ENCODE measurements around the gene HCFC1R1. TPM values are rescaled to one million over a fixed set of nuclear protein-coding genes. Genes with fewer than 3 reads are reported as not detected.
A peak's percentile ranks its signal among the peaks of the same experiment; 100 is the strongest.

Gene HCFC1R1
- total and polyA plus RNA-seq, 2 of the 8 experiments (the other 6 are each of a cell fraction or from before 2014, with no cell fraction given), result 72.7 to 138 TPM

DNA sequence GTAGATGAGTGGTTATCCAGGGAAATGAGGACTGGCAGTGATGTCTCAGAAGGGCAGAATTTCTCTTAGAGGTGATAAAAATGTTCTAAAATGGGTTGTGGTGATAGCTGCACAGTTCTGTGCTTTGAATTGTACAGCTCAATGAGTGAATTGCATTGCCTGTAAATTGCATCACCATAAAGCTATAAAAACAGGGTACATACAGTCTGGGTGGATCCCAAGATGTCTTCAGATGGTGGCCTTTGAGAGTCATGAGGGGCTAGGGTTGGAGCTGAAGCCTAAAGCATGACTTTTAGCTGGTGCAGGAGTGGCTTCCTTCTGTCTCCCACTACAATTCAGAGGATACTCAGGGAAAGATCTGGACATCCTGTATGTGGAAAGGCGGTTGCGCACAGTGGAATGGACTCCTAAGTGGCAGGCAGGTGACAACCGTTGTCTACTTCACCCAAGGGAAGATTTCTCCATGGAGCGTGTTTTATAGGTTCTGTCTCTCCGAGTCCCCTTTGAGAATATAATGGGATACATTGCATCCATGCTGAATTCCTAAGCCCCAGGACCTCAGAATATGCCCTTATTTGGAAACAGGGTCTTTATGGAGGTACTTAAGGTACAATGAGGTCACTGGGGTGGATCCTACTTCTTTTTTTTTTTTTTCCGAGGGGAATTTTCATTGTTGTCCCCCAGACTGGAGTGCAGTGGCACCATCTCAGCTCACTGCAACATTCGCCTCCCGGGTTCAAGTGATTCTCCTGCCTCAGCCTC, 40.1 kb upstream of the HCFC1R1 start:
- H3K4me2 ChIP-seq (ENCODE audit: insufficient read depth in 1 of 2, low read depth in 2 of 2, low read length in 2 of 2), result no peak overlapping the region
- CTCF ChIA-PET (ENCODE audit: partially characterized antibody), result interaction anchor here (0.6 to 8.3 kb wide), 15 partner anchors 20 to 356 kb away, joined by 3 to 76 read pairs (median 3); partner anchors contain the start of gene ZSCAN10
- WGBS, 2 experiments (ENCODE audit: extremely low coverage in 1 of 2, insufficient coverage in 1 of 2, insufficient read length in 1 of 2, insufficient replicate concordance in 2 of 2, low coverage in 1 of 2, low lambda C conversion rate in 2 of 2, missing lambda C conversion rate in 1 of 2), result 88% methylated on average over 7 of the region's 8 CpGs; no CpG with 5 or more reads in 1 of the 2 experiments
- H3K18ac ChIP-seq (ENCODE audit: extremely low read depth, low read length), result 0 out of 2 replicates have a peak overlapping the region, but pooled peaks have one; percentile 78
- H3K56ac ChIP-seq (replicated peaks; ENCODE audit: insufficient read length, low read depth, low read length), result no peak overlapping the region
- H4K5ac ChIP-seq (ENCODE audit: insufficient read length, low read depth, low read length), result no peak overlapping the region
- H3K79me1 ChIP-seq (ENCODE audit: low read depth, low read length), result no peaks in the 10 kb centered on the region
- H3K27me3 ChIP-seq (replicated peaks in 1 of 4; ENCODE audit: control insufficient read depth in 3 of 4, extremely low read depth in 1 of 4, insufficient read depth in 3 of 4, low read length in 3 of 4), result no peaks in the 10 kb centered on the region
- no peak overlapping the region for H4K8ac ChIP-seq (ENCODE audit: extremely low read depth, insufficient read depth, low read length)
- H2AFZ ChIP-seq (ENCODE audit: low read length), result no peak overlapping the region
- H3K23ac ChIP-seq (ENCODE audit: insufficient read length), result no peak overlapping the region
- POLR2A ChIA-PET (ENCODE audit: partially characterized antibody), result interaction anchor here (0.7 to 12.7 kb wide), 12 partner anchors 12 to 434 kb away, joined by 3 to 140 read pairs (median 5); partner anchors contain the start of genes CLDN6, TNFRSF12A and ZSCAN10
- no peak overlapping the region for H3K27ac ChIP-seq (ENCODE audit: low read depth, low read length)
- H3K4ac ChIP-seq (replicated peaks; ENCODE audit: insufficient read length, low read depth, low read length), result no peak overlapping the region
- H2AK5ac ChIP-seq (ENCODE audit: low read depth, low read length), result no peak overlapping the region
- H3K14ac ChIP-seq (ENCODE audit: insufficient read length), result no peak overlapping the region
- H3K9me3 ChIP-seq (ENCODE audit: insufficient read depth in 2 of 2, low read depth in 1 of 2, low read length in 1 of 2), result no peaks in the 10 kb centered on the region
- H3K23me2 ChIP-seq (ENCODE audit: low read depth, low read length), result peaks cover 4% of the 10 kb centered on the region; the same call in 1 of the 2 replicates
- no peak overlapping the region for H2BK5ac ChIP-seq (ENCODE audit: low read depth, low read length)
- H3K79me2 ChIP-seq (ENCODE audit: control insufficient read depth in 1 of 2, insufficient read depth in 2 of 2, low read length in 2 of 2), result no peaks in the 10 kb centered on the region
- peak; percentile 94 for TF ChIP-seq SRF (IDR thresholded peaks at IDR 0.05; ENCODE audit: low read depth, low read length)
- peak in 1 of 2 experiments; percentile 46; a peak in 1 of 3 replicates for TF ChIP-seq POLR2A (IDR thresholded peaks at IDR 0.05; ENCODE audit: control extremely low read depth in 1 of 2, low read depth in 2 of 2, low read length in 2 of 2)
- TF ChIP-seq YY1 (IDR thresholded peaks at IDR 0.05; ENCODE audit: low read depth, low read length), result no peak
- TF ChIP-seq HDAC6 (IDR thresholded peaks at IDR 0.05; ENCODE audit: low read depth, low read length), result no peak
- no peak for DNase-seq (ENCODE audit: low read depth in 1 of 2, low spot score in 2 of 2)
- H3K9ac ChIP-seq (replicated peaks in 1 of 4; ENCODE audit: extremely low read depth in 1 of 4, low read depth in 3 of 4, low read length in 3 of 4), result no peak overlapping the region
- peaks cover 4 to 11% (median 5%) of the 10 kb centered on the region in 4 experiments; a peak in 5 of 7 replicates for H3K4me1 ChIP-seq (replicated peaks in 1 of 4; ENCODE audit: control insufficient read depth in 3 of 4, insufficient read depth in 4 of 4, low read length in 3 of 4)
- no peak overlapping the region for H4K91ac ChIP-seq (replicated peaks; ENCODE audit: insufficient read length, low read length)
- H2BK15ac ChIP-seq (ENCODE audit: low read length), result no peak overlapping the region
- no peak for FAIRE-seq
- no peak overlapping the region for H2BK12ac ChIP-seq (ENCODE audit: low read depth, low read length)
- no peaks in the 10 kb centered on the region for H4K20me1 ChIP-seq (replicated peaks in 1 of 2; ENCODE audit: control insufficient read depth in 1 of 2, insufficient read depth in 2 of 2, low read length in 2 of 2)
- no peak overlapping the region for H2BK120ac ChIP-seq (replicated peaks; ENCODE audit: low read depth, low read length)
- no peaks in the 10 kb centered on the region for H3K36me3 ChIP-seq (ENCODE audit: control insufficient read depth in 2 of 4, insufficient read depth in 4 of 4, low read length in 3 of 4)
- no peak overlapping the region for H3K4me3 ChIP-seq (ENCODE audit: extremely low read depth in 1 of 4, insufficient read depth in 2 of 4, low read depth in 3 of 4, low read length in 4 of 4)
- peak overlapping the region; percentile 90; the same call in 1 of the 2 replicates for H2BK20ac ChIP-seq (ENCODE audit: low read length)

Data from H1 (cell line).